KMS-11 (cell line): Measurements from ENCODE around the gene SLC4A1AP.

Experiments
- H2AFZ ChIP-seq: fragments of 200-600 bp; sonication (generic); 2 replicates; pipeline ENCODE4 v1.6.1; 2016; ENCODE audit warnings: antibody characterized with exemption, mixed run types, low read depth
- H3K27ac ChIP-seq: fragments of 200-600 bp; sonication (generic); 2 replicates; pipeline ENCODE4 v1.6.1; 2016; ENCODE audit warnings: mild to moderate bottlenecking, mixed run types
- H3K27me3 ChIP-seq: fragments of 200-600 bp; sonication (generic); 2 replicates; pipeline ENCODE4 v1.6.1; 2017; ENCODE audit warnings: mild to moderate bottlenecking, low read depth, mixed run types, moderate library complexity; ENCODE audit not compliant: insufficient read depth
- H3K36me3 ChIP-seq: fragments of 200-600 bp; sonication (generic); 2 replicates; pipeline ENCODE4 v1.6.1; 2017; ENCODE audit warnings: mild to moderate bottlenecking, mixed run types; ENCODE audit not compliant: insufficient read depth
- H3K4me1 ChIP-seq: fragments of 200-600 bp; sonication (generic); 2 replicates; pipeline ENCODE4 v1.6.1; 2016; ENCODE audit warnings: mild to moderate bottlenecking, low read depth, mixed run types; ENCODE audit not compliant: poor library complexity, severe bottlenecking
- H3K4me2 ChIP-seq: fragments of 200-600 bp; sonication (generic); 2 replicates; pipeline ENCODE4 v1.7.0; 2016; ENCODE audit warnings: mild to moderate bottlenecking, mixed run types
- H3K4me3 ChIP-seq: fragments of 200-600 bp; sonication (generic); IDR thresholded peaks from 2 replicates; pipeline ENCODE4 v1.6.1; 2017; ENCODE audit warnings: low read depth, low read length, mixed read lengths; ENCODE audit not compliant: insufficient read depth
- H3K79me2 ChIP-seq: fragments of 200-600 bp; sonication (generic); 2 replicates; pipeline ENCODE4 v1.6.1; 2016; ENCODE audit warnings: low read depth, mixed run types; ENCODE audit not compliant: insufficient read depth
- H3K9ac ChIP-seq: fragments of 200-600 bp; sonication (generic); 2 replicates; pipeline ENCODE4 v1.6.1; 2016; ENCODE audit warnings: mild to moderate bottlenecking, mixed run types
- H4K20me1 ChIP-seq: fragments of 200-600 bp; sonication (generic); 2 replicates; pipeline ENCODE4 v1.6.1; 2016; ENCODE audit warnings: mild to moderate bottlenecking, mixed run types; ENCODE audit not compliant: insufficient read depth
- CTCF ChIP-seq: fragments of 200-600 bp; sonication (generic); conservative IDR thresholded peaks from 2 replicates; pipeline ENCODE4 v1.6.1; 2017; ENCODE audit warnings: low read depth, mild to moderate bottlenecking, antibody characterized with exemption, low read length, moderate library complexity, mixed read lengths

The SLC4A1AP gene

GRCh38 chr2:27724191-27724590 lies 60.5 kb downstream of the SLC4A1AP start:
- peaks cover 44% of the 10 kb centered on the region for H3K4me1 ChIP-seq
- H4K20me1 ChIP-seq = no peaks in the 10 kb centered on the region
- no peaks in the 10 kb centered on the region for H3K36me3 ChIP-seq
- H2AFZ ChIP-seq = no peak overlapping the region
- no peaks in the 10 kb centered on the region for H3K27me3 ChIP-seq
- no peak overlapping the region for H3K9ac ChIP-seq
- H3K27ac ChIP-seq = no peak overlapping the region
- no peak overlapping the region for H3K4me2 ChIP-seq
- no peak for TF ChIP-seq CTCF
- H3K4me3 ChIP-seq = no peak overlapping the region
- H3K79me2 ChIP-seq = no peaks in the 10 kb centered on the region

- Histone ChIP-seq H3K4me1 (peaks cover 35% of the 10 kb centered on the region), H2AFZ (no peak overlapping the region)
Measured at GRCh38 chr2:27724905-27725701, 61.4 kb downstream of the SLC4A1AP start.

GRCh38 chr2:27727257-27727656 lies 63.6 kb downstream of the SLC4A1AP start:
- no peak overlapping the region for H3K27ac ChIP-seq
- H3K27me3 ChIP-seq = no peaks in the 10 kb centered on the region
- peaks cover 14% of the 10 kb centered on the region for H3K4me1 ChIP-seq
- H3K36me3 ChIP-seq = no peaks in the 10 kb centered on the region
- TF ChIP-seq CTCF = no peak
- H4K20me1 ChIP-seq = no peaks in the 10 kb centered on the region
- H3K79me2 ChIP-seq = no peaks in the 10 kb centered on the region
- H3K9ac ChIP-seq = no peak overlapping the region
- no peak overlapping the region for H2AFZ ChIP-seq
- no peak overlapping the region for H3K4me2 ChIP-seq
- no peak overlapping the region for H3K4me3 ChIP-seq

More at GRCh38 chr2:27724905-27725701, 61.4 kb downstream of the SLC4A1AP start:
- Histone ChIP-seq H3K79me2 (no peaks in the 10 kb centered on the region), H3K4me3 (no peak overlapping the region), H3K4me2 (no peak overlapping the region), H3K36me3 (no peaks in the 10 kb centered on the region), H4K20me1 (no peaks in the 10 kb centered on the region), H3K27ac (no peak overlapping the region), H3K27me3 (no peaks in the 10 kb centered on the region), H3K9ac (no peak overlapping the region)
- TF ChIP-seq CTCF = no peak

GRCh38 chr2:27728081-27728858 lies 64.6 kb downstream of the SLC4A1AP start:
- no peak overlapping the region for H3K4me3 ChIP-seq
- no peaks in the 10 kb centered on the region for H3K27me3 ChIP-seq
- H3K4me2 ChIP-seq = no peak overlapping the region
- peaks cover 4% of the 10 kb centered on the region for H3K4me1 ChIP-seq
- H3K36me3 ChIP-seq = no peaks in the 10 kb centered on the region
- H2AFZ ChIP-seq = no peak overlapping the region
- no peak for TF ChIP-seq CTCF
- H3K27ac ChIP-seq = no peak overlapping the region
- no peaks in the 10 kb centered on the region for H4K20me1 ChIP-seq
- no peaks in the 10 kb centered on the region for H3K79me2 ChIP-seq
- no peak overlapping the region for H3K9ac ChIP-seq
